HG03521 (cell line): Measurements from ENCODE around the gene ERAP2.
"Not testable (repeated sequence)": the region's sequence is repeated elsewhere in the genome, so short reads cannot be mapped to it uniquely, and the experiment has no call there.

Experiments used
- ATAC-seq: cut with Tn5 transposase; IDR thresholded peaks from one replicate; pipeline ENCODE4 v1.9.1; 2021; ENCODE audit warnings: mild to moderate bottlenecking, moderate library complexity; ENCODE audit not compliant: unreplicated experiment

The ERAP2 gene

GRCh38 chr5:96876292-96876850, at the start of gene ERAP2:
Gene ERAP2 (plus strand): TSS chr5:96876500. CDS start chr5:96879686, 3,186 bp downstream.
- peak; percentile 42 for ATAC-seq

GRCh38 chr5:96829297-96829696, 47.0 kb upstream of the ERAP2 start:
- no peak for ATAC-seq

- ATAC-seq = no peak
Measured at GRCh38 chr5:96834016-96834415, 42.3 kb upstream of the ERAP2 start.

- no peak for ATAC-seq
Measured at GRCh38 chr5:96835791-96836191, 40.5 kb upstream of the ERAP2 start.

- no peak for ATAC-seq
Measured at GRCh38 chr5:96836817-96837216, 39.5 kb upstream of the ERAP2 start.

GRCh38 chr5:96837303-96837702, 39.0 kb upstream of the ERAP2 start:
- ATAC-seq = no peak

- no peak for ATAC-seq
Measured at GRCh38 chr5:96838201-96839070, 37.9 kb upstream of the ERAP2 start.

GRCh38 chr5:96839071-96839592, 37.2 kb upstream of the ERAP2 start:
- ATAC-seq = no peak

GRCh38 chr5:96841931-96842330, 34.4 kb upstream of the ERAP2 start:
- ATAC-seq = not testable (repeated sequence)

GRCh38 chr5:96843140-96843539, 33.2 kb upstream of the ERAP2 start:
- ATAC-seq = no peak

GRCh38 chr5:96844481-96844990, 31.8 kb upstream of the ERAP2 start:
- ATAC-seq = no peak

GRCh38 chr5:96851312-96852062, 24.8 kb upstream of the ERAP2 start:
- ATAC-seq = no peak

GRCh38 chr5:96852759-96853158, 23.5 kb upstream of the ERAP2 start:
- no peak for ATAC-seq

- no peak for ATAC-seq
Measured at GRCh38 chr5:96854067-96854466, 22.2 kb upstream of the ERAP2 start.

GRCh38 chr5:96855031-96855872, 21.0 kb upstream of the ERAP2 start:
- ATAC-seq = no peak

GRCh38 chr5:96856371-96856770, 19.9 kb upstream of the ERAP2 start:
- ATAC-seq = no peak

- no peak for ATAC-seq
Measured at GRCh38 chr5:96857454-96857853, 18.8 kb upstream of the ERAP2 start.

- no peak for ATAC-seq
Measured at GRCh38 chr5:96857924-96858323, 18.4 kb upstream of the ERAP2 start.

GRCh38 chr5:96859375-96859774, 16.9 kb upstream of the ERAP2 start:
- ATAC-seq = no peak

- ATAC-seq = no peak
Measured at GRCh38 chr5:96861076-96861475, 15.2 kb upstream of the ERAP2 start.
